Stimulated activated naive CD8-positive, alpha-beta T cell treated with anti-CD3 and anti-CD28 coated beads, Interleukin-15, Interleukin-2, amounts not matched to agents 100 ng/mL and 50 ng/mL, for 24 hours (primary cell): ENCODE results near the gene SLC41A1.

Experiments used
- H3K27ac Mint-ChIP-seq: one replicate; pipeline ENCODE4 v1.8.0; 2021; ENCODE audit warnings: mild to moderate bottlenecking, mixed read lengths
- H3K27me3 Mint-ChIP-seq: one replicate; pipeline ENCODE4 v1.8.0; 2021; ENCODE audit warnings: mixed read lengths
- H3K36me3 Mint-ChIP-seq: one replicate; pipeline ENCODE4 v1.8.0; 2021; ENCODE audit warnings: low read depth, mixed read lengths
- H3K4me1 Mint-ChIP-seq: one replicate; pipeline ENCODE4 v1.8.0; 2021; ENCODE audit warnings: low read depth, mixed read lengths
- H3K4me3 Mint-ChIP-seq: one replicate; pipeline ENCODE4 v1.8.0; 2021; ENCODE audit warnings: mild to moderate bottlenecking, mixed read lengths
- H3K9me3 Mint-ChIP-seq: one replicate; pipeline ENCODE4 v1.8.0; 2021; ENCODE audit warnings: mixed read lengths

SLC41A1 gene

DNA sequence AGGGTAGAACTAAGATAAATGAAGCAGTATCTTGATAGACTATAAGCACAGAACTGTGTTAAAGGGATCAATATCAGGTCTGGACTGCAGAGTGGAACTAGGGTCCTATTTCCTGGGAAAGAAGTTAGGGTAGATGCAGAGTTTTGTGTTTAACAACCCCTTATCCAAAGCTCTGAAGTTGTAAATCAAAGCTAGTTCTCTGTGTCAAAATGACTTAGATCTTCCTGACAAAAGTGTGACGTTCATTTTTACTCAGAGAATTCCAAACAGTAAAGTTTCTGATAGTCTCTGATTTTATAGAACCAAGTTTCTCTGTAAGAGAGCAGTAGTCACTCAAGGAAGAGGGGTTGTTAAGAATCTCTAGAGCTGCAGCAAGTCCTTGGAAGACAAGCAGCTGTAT lies 71.3 kb downstream of the SLC41A1 start:
- H3K4me3 Mint-ChIP-seq = no peak overlapping the region
- peaks cover 50% of the 10 kb centered on the region for H3K36me3 Mint-ChIP-seq
- H3K4me1 Mint-ChIP-seq = peaks cover 52% of the 10 kb centered on the region
- no peak overlapping the region for H3K27ac Mint-ChIP-seq
- H3K27me3 Mint-ChIP-seq = no peaks in the 10 kb centered on the region
- H3K9me3 Mint-ChIP-seq = no peaks in the 10 kb centered on the region

DNA sequence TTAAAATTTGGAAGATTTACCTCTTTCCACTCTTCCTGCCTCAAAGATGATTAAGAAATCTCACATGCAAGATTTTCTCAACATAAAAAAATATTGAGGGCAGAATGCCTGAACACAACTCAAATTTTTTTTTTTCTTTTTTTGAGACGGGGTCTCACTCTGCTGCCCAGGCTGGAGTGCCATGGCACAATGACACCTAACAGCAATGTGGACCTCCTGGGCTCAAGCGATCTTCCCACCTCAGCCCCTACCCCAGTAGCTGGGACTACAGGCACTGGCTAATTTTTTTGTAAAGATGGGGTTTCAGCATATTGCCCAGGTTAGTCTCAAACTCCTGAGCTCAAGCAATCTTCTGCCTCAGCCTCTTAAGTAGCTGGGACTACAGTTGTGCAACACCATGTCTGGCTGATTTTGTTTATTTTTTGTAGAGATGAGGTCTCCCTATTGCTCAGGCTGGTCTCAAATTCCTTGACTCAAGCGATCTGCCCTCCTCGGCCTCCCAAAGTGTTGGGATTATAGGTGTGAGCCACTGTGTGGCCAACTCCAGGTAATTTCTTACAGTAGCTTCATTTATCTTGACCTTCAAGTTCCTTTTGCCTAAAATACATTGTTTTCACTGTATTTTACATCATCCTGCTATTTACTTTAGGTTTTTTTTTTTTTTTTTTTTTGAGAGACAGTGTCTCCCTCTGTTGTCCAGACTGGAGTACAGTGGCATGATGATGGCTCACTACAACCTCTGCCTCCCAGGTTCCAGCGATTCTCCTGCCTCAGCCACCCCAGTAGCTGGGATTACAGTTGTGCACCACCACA lies 73.4 kb downstream of the SLC41A1 start:
- peaks cover 52% of the 10 kb centered on the region for H3K4me1 Mint-ChIP-seq
- no peak overlapping the region for H3K4me3 Mint-ChIP-seq
- H3K27me3 Mint-ChIP-seq = no peaks in the 10 kb centered on the region

More for the DNA sequence above, 73.4 kb downstream of the SLC41A1 start:
- Mint-ChIP-seq H3K9me3 (no peaks in the 10 kb centered on the region), H3K36me3 (peaks cover 46% of the 10 kb centered on the region), H3K27ac (no peak overlapping the region)
